GM12878 (cell line): ENCODE results near the gene FN1. TPM values are rescaled to one million over a fixed set of nuclear protein-coding genes. Genes with fewer than 3 reads are reported as not detected.

Experiments
- ATAC-seq: fragments of 200-7000 bp; cut with Tn5 transposase; 3 replicates; pipeline ENCODE4 v1.9.1; 2020; ENCODE audit warnings: mild to moderate bottlenecking, moderate library complexity
- BruUV-seq: library from RNA; stranded (reverse); fragments of 400-500 nt; replicated peaks from 2 replicates; lab custom pipeline; 2021; lab: Mats Ljungman, UMichigan
- CTCF ChIA-PET: fragments of 300-600 bp; sonication (Branson Sonifier 250); formaldehyde crosslinking; extraction: SDS; loops from one replicate; lab custom pipeline; 2021; ENCODE audit warnings: inconsistent platforms; lab: Yijun Ruan, JAX
- POLR2A ChIA-PET: fragments of 350-600 bp; formaldehyde crosslinking; extraction: SDS; loops from one replicate; lab custom pipeline; 2021; ENCODE audit warnings: inconsistent platforms; lab: Charles Lee
- RAD21 ChIA-PET: fragments of 300-600 bp; sonication (Branson Sonifier 250); formaldehyde crosslinking; loops from one replicate; lab custom pipeline; 2023; ENCODE audit warnings: antibody characterized with exemption; ENCODE audit not compliant: unreplicated experiment; lab: Charles Lee
- SMC1A ChIA-PET: fragments of 300-600 bp; sonication (Branson Sonifier 250); formaldehyde crosslinking; loops from one replicate; lab custom pipeline; 2023; ENCODE audit not compliant: unreplicated experiment, uncharacterized antibody; lab: Charles Lee
- DNase-seq: peaks from one replicate; pipeline ENCODE4 v3.0.0-alpha.2; 2011; ENCODE audit warnings: low read depth, low spot score
- FAIRE-seq: peaks from 3 replicates; lab custom pipeline; 2011; peaks lifted over from hg19 to GRCh38; lab: Jason Lieb, UNC
- H2AFZ ChIP-seq: 2 replicates; pipeline ENCODE4 v1.6.0; 2011; ENCODE audit warnings: low read depth, low read length, control low read depth; ENCODE audit not compliant: control insufficient read depth
- H3K27ac ChIP-seq: 2 replicates; pipeline ENCODE4 v1.5.1; 2011; ENCODE audit warnings: control low read depth; ENCODE audit not compliant: control insufficient read depth, insufficient read depth
- H3K27me3 ChIP-seq, 2 experiments: replicated peaks in 1 of 2; 2 replicates each; pipeline versions ENCODE4 v1.6.0 to v1.6.1; 2011; ENCODE audit warnings: low read length in 1 of 2; ENCODE audit not compliant: control insufficient read depth in 2 of 2, insufficient read depth in 2 of 2
- H3K36me3 ChIP-seq, 2 experiments: 2 replicates each; pipeline ENCODE4 v1.5.1; 2011; ENCODE audit warnings: low read length in 1 of 2; ENCODE audit not compliant: control insufficient read depth in 2 of 2, insufficient read depth in 2 of 2
- H3K4me1 ChIP-seq: 2 replicates; pipeline ENCODE4 v1.6.1; 2011; ENCODE audit warnings: mild to moderate bottlenecking, low read length, moderate library complexity, mixed read lengths; ENCODE audit not compliant: control insufficient read depth, insufficient read depth
- H3K4me2 ChIP-seq: 2 replicates; pipeline ENCODE4 v1.6.0; 2011; ENCODE audit warnings: control low read depth; ENCODE audit not compliant: control insufficient read depth, insufficient read depth
- H3K4me3 ChIP-seq: fragments of 200-600 bp; sonication (generic); 2 replicates; pipeline ENCODE4 v1.5.1; 2016
- H3K79me2 ChIP-seq: 2 replicates; pipeline ENCODE4 v1.6.0; 2011; ENCODE audit warnings: low read length; ENCODE audit not compliant: control insufficient read depth, insufficient read depth
- H3K9ac ChIP-seq: 2 replicates; pipeline ENCODE4 v1.8.0; 2011; ENCODE audit warnings: low read length, control low read depth, mixed read lengths; ENCODE audit not compliant: control insufficient read depth, insufficient read depth
- H3K9me3 ChIP-seq: replicated peaks from 3 replicates; pipeline ENCODE4 v1.5.1; 2011; ENCODE audit warnings: mild to moderate bottlenecking, low read length; ENCODE audit not compliant: control insufficient read depth, insufficient read depth
- H4K20me1 ChIP-seq: 2 replicates; pipeline ENCODE4 v1.6.0; 2011; ENCODE audit not compliant: control insufficient read depth, insufficient read depth
- ATF2 ChIP-seq: IDR thresholded peaks from 2 replicates; pipeline ENCODE4 v1.6.1; 2012; ENCODE audit warnings: low read length, inconsistent platforms
- HDAC6 ChIP-seq: fragments of 200-600 bp; sonication (generic); IDR thresholded peaks from one replicate; pipeline ENCODE4 v1.8.0; 2017; ENCODE audit warnings: antibody characterized with exemption; ENCODE audit not compliant: unreplicated experiment
- MTA2 ChIP-seq: fragments of 450-650 bp; IDR thresholded peaks from 2 replicates; pipeline ENCODE4 v1.6.1; 2016; ENCODE audit warnings: low read depth, mild to moderate bottlenecking, moderate library complexity
- MXI1 ChIP-seq: fragments of 150-350 bp; IDR thresholded peaks from 2 replicates; pipeline ENCODE4 v1.6.1; 2011; ENCODE audit warnings: low read depth, mild to moderate bottlenecking, inconsistent platforms, low read length, improper control_type of control experiment
- SMAD1 ChIP-seq: fragments of 450-650 bp; IDR thresholded peaks from 2 replicates; pipeline ENCODE4 v1.6.1; 2018; ENCODE audit warnings: mild to moderate bottlenecking, low read depth; ENCODE audit not compliant: partially characterized antibody
- STAT1 ChIP-seq: fragments of 450-650 bp; conservative IDR thresholded peaks from 2 replicates; pipeline ENCODE4 v1.6.1; 2014; ENCODE audit warnings: antibody characterized with exemption, mild to moderate bottlenecking
- TAF1 ChIP-seq: IDR thresholded peaks from 2 replicates; pipeline ENCODE4 v1.6.1; 2011; ENCODE audit warnings: mild to moderate bottlenecking, low read depth, low read length, borderline replicate concordance
- YBX1 ChIP-seq: fragments of 450-650 bp; IDR thresholded peaks from 2 replicates; pipeline ENCODE4 v1.6.1; 2016; ENCODE audit warnings: antibody characterized with exemption
- ZBTB11 ChIP-seq: fragments of 450-650 bp; formaldehyde crosslinking; IDR thresholded peaks from 2 replicates; pipeline ENCODE4 v1.5.0; 2022; ENCODE audit warnings: mild to moderate bottlenecking, missing genetic modification characterization
- ZNF622 ChIP-seq: fragments of 450-650 bp; IDR thresholded peaks from 2 replicates; pipeline ENCODE4 v1.6.1; 2017; ENCODE audit warnings: mild to moderate bottlenecking, inconsistent platforms
- WGBS: methylation state at CpG from one replicate; pipeline ENCODE4 v1.1.6; 2016; ENCODE audit warnings: low lambda C conversion rate; ENCODE audit not compliant: insufficient replicate concordance, insufficient coverage; ENCODE audit errors: missing lambda C conversion rate; 5-methylcytosine and 5-hydroxymethylcytosine counted together
- in situ Hi-C: fragments of 300-500 bp; cut with MboI; formaldehyde crosslinking; loops from 9 replicates; pipeline ENCODE4 v1.14.3; 2018; ENCODE audit warnings: mixed read lengths
- intact Hi-C: fragments of 100-400 bp; cut with micrococcal nuclease; formaldehyde crosslinking; loops from one replicate; pipeline ENCODE4 v1.14.2; 2022; ENCODE audit not compliant: unreplicated experiment
- polyA plus RNA-seq, 11 experiments: library from polyadenylated mRNA; depleted of rRNA in 4 of 11; unstranded in 6 of 11; stranded (reverse) in 5 of 11; fragments of >200 nt; fragmentation: Nextera tagmentation in 4 of 11; fragmentation: Illumina TruSeq in 1 of 11; extraction: Ambion mirVana in 4 of 11; extraction: Trizol in 1 of 11; gene quantifications; 1 replicate in 1 of 11; 2 replicates in 10 of 11; pipeline versions ENCODE4 v1.2.1 to v1.2.3, GENCODE V29; 2011 to 2016; ENCODE audit warnings: inconsistent platforms in 2 of 11, missing spikeins in 2 of 11, low read depth in 1 of 11
- total RNA-seq, 4 experiments: library from RNA; depleted of rRNA in 3 of 4; stranded (reverse); fragments of >200 nt in 3 of 4; fragmentation: Illumina TruSeq in 1 of 4; extraction: Trizol in 1 of 4; gene quantifications; 2 replicates each; pipeline versions ENCODE4 v1.2.1 to v1.2.3, GENCODE V29; 2013 to 2021

Gene FN1
- total and polyA plus RNA-seq, 10 of the 15 experiments (the other 5 are each of a cell fraction or from before 2014, with no cell fraction given) = 0.60 to 9.4 (median 1.5) TPM

- Histone ChIP-seq H3K27ac (no peak overlapping the region), H3K9ac (no peak overlapping the region), H3K36me3 (no peaks in the 10 kb centered on the region), H3K4me1 (no peaks in the 10 kb centered on the region), H3K4me3 (no peak overlapping the region), H4K20me1 (no peaks in the 10 kb centered on the region), H3K79me2 (no peaks in the 10 kb centered on the region), H3K27me3 (no peaks in the 10 kb centered on the region), H3K4me2 (no peak overlapping the region), H2AFZ (no peak overlapping the region), H3K9me3 (no peaks in the 10 kb centered on the region)
- ChIA-PET RAD21 (no interaction called here), POLR2A (no interaction called here), SMC1A (interaction anchor here (0.9 to 4.8 kb wide), 3 partner anchors 9 to 140 kb away, joined by 3 to 27 read pairs (median 4); no protein-coding TSS in a partner anchor), CTCF (interaction anchor here (0.7 to 1.5 kb wide), 2 partner anchors 468 to 469 kb away, joined by 3 to 5 read pairs; no protein-coding TSS in a partner anchor)
- ATAC-seq = no peak
- in situ Hi-C loops = loop anchor here (25.0 kb wide), 1 partner anchor 462 kb away; no protein-coding TSS in a partner anchor
- no TSS peak for BruUV-seq
- no peak for FAIRE-seq
- 22% methylated on average over 4 of the region's 4 CpGs for WGBS
- no peak for TF ChIP-seq ZBTB11 (CRISPR knock-in tag)
- no peak for TF ChIP-seq SMAD1
- TF ChIP-seq ATF2 = no peak
- TF ChIP-seq TAF1 = no peak
- no peak for TF ChIP-seq ZNF622
- TF ChIP-seq YBX1 = no peak
- TF ChIP-seq STAT1 = no peak
- no peak for TF ChIP-seq HDAC6
- no peak for TF ChIP-seq MXI1
- TF ChIP-seq MTA2 = no peak
- DNase-seq = no peak
- intact Hi-C loops = loop anchor here (5.0 to 10.0 kb wide), 2 partner anchors 214 to 377 kb away; no protein-coding TSS in a partner anchor
These were observed 14.5 kb upstream of the FN1 start for GRCh38 chr2:215450188-215451011.
